Neural progenitor cell (in vitro differentiated cells): ENCODE results near the gene RAB5B.

ENCODE experiments used
- CTCF ChIP-seq: fragments of 200-600 bp; sonication (generic); IDR thresholded peaks from 2 replicates; pipeline ENCODE4 v1.5.1; 2017; ENCODE audit warnings: antibody characterized with exemption, mild to moderate bottlenecking
- EZH2 ChIP-seq: fragments of 200-600 bp; sonication (generic); IDR thresholded peaks from 2 replicates; pipeline ENCODE4 v1.6.1; 2017; ENCODE audit warnings: antibody characterized with exemption, mild to moderate bottlenecking, moderate library complexity
- EZH2phosphoT487 ChIP-seq: fragments of 200-600 bp; sonication (generic); IDR thresholded peaks from 2 replicates; pipeline ENCODE4 v1.6.1; 2017; ENCODE audit warnings: antibody characterized with exemption

GRCh38 chr12:55966408-55967281 is 7.2 kb upstream of the RAB5B start, which contains the start of gene CDK2:
- TF ChIP-seq EZH2phosphoT487, result no peak
- no peak for TF ChIP-seq CTCF
- no peak for TF ChIP-seq EZH2
